Measurements from ENCODE around the gene FBXL7.

DNA sequence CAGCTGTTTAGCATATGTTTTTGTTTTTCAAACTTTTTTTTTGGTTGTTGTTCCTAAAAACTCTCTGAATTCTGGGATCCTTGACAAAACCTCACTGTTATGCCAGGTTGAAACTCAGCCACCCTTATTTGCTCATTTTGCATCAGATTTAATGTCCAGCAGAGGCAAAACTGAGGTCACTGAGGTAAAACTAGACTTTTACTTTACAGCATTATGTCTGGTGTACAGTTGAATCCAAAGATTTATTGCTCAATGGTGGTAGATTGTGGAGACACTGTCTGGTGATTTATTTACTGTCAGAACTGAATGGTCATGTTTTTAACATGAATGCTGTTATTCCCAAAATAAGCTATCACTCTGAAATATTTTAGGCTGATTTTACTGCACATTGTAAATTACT, 87.9 kb downstream of the FBXL7 start:
- TF ChIP-seq, protein P1, sequence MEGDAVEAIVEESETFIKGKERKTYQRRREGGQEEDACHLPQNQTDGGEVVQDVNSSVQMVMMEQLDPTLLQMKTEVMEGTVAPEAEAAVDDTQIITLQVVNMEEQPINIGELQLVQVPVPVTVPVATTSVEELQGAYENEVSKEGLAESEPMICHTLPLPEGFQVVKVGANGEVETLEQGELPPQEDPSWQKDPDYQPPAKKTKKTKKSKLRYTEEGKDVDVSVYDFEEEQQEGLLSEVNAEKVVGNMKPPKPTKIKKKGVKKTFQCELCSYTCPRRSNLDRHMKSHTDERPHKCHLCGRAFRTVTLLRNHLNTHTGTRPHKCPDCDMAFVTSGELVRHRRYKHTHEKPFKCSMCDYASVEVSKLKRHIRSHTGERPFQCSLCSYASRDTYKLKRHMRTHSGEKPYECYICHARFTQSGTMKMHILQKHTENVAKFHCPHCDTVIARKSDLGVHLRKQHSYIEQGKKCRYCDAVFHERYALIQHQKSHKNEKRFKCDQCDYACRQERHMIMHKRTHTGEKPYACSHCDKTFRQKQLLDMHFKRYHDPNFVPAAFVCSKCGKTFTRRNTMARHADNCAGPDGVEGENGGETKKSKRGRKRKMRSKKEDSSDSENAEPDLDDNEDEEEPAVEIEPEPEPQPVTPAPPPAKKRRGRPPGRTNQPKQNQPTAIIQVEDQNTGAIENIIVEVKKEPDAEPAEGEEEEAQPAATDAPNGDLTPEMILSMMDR (IDR thresholded peaks at IDR 0.05; ENCODE audit: borderline replicate concordance, extremely low read depth, low read length, poor library complexity, severe bottlenecking), result no peak
- no peak for TF ChIP-seq EZH2 (IDR thresholded peaks at IDR 0.05; ENCODE audit: borderline replicate concordance, low read depth, low read length, severe bottlenecking)

All from DND-41 (cell line).